Measurements from ENCODE around the gene UNC13C. TPM values are rescaled to one million over a fixed set of nuclear protein-coding genes. Genes with fewer than 3 reads are reported as not detected.

UNC13C gene
- polyA plus RNA-seq, 1 donor from 2014 or later: 4.0 TPM

GRCh38 chr15:54288049-54288448 lies 309.8 kb downstream of the UNC13C start:
- Histone ChIP-seq H2AFZ (ENCODE audit: low read depth, low read length) (no peak overlapping the region), H3K9me3 (ENCODE audit: low read length) (no peaks in the 10 kb centered on the region), H3K9me2 (ENCODE audit: insufficient read depth, low read length) (no peaks in the 10 kb centered on the region), H3K4me2 (ENCODE audit: low read length) (no peak overlapping the region), H3K79me2 (replicated peaks; ENCODE audit: insufficient read depth, low read length) (no peaks in the 10 kb centered on the region), H3K9ac (ENCODE audit: low read length) (no peak overlapping the region), H3K4me3 (ENCODE audit: low read length) (no peak overlapping the region), H3K27ac (ENCODE audit: low read length) (no peak overlapping the region), H3F3A (ENCODE audit: insufficient read depth, low read length, poor library complexity, severe bottlenecking) (no peaks in the 10 kb centered on the region), H3K27me3 (ENCODE audit: insufficient read depth, low read depth, low read length) (no peaks in the 10 kb centered on the region), H4K20me1 (ENCODE audit: insufficient read depth) (no peaks in the 10 kb centered on the region), H3K36me3 (ENCODE audit: insufficient read depth, low read length) (no peaks in the 10 kb centered on the region)
- TF ChIP-seq POLR2AphosphoS5 (IDR thresholded peaks at IDR 0.05): no peak
- no peak for TF ChIP-seq SMC3 (conservative IDR thresholded peaks at IDR 0.05; ENCODE audit: poor library complexity)
- no peak for TF ChIP-seq MXI1 (conservative IDR thresholded peaks at IDR 0.05; ENCODE audit: poor library complexity, severe bottlenecking)
- TF ChIP-seq REST (IDR thresholded peaks at IDR 0.05; ENCODE audit: borderline replicate concordance): no peak
- no peak for TF ChIP-seq RAD21 (conservative IDR thresholded peaks at IDR 0.05)
- TF ChIP-seq CTCF (IDR thresholded peaks at IDR 0.05; ENCODE audit: poor library complexity, severe bottlenecking): no peak
- no peak for TF ChIP-seq EZH2 (IDR thresholded peaks at IDR 0.05; ENCODE audit: borderline replicate concordance, insufficient read depth, low read length, poor library complexity, severe bottlenecking)
- TF ChIP-seq TAF1 (IDR thresholded peaks at IDR 0.05; ENCODE audit: low read depth): no peak
- no peak for TF ChIP-seq EP300 (conservative IDR thresholded peaks at IDR 0.05; ENCODE audit: poor library complexity, severe bottlenecking)

GRCh38 chr15:54289590-54290136 lies 311.4 kb downstream of the UNC13C start:
- H2AFZ ChIP-seq (ENCODE audit: low read depth, low read length): no peak overlapping the region
- H3K79me2 ChIP-seq (replicated peaks; ENCODE audit: insufficient read depth, low read length): no peaks in the 10 kb centered on the region
- no peaks in the 10 kb centered on the region for H3K27me3 ChIP-seq (ENCODE audit: insufficient read depth, low read depth, low read length)
- TF ChIP-seq CTCF (IDR thresholded peaks at IDR 0.05; ENCODE audit: poor library complexity, severe bottlenecking): no peak
- no peak for TF ChIP-seq MXI1 (conservative IDR thresholded peaks at IDR 0.05; ENCODE audit: poor library complexity, severe bottlenecking)
- TF ChIP-seq TAF1 (IDR thresholded peaks at IDR 0.05; ENCODE audit: low read depth): no peak
- no peak for TF ChIP-seq SMC3 (conservative IDR thresholded peaks at IDR 0.05; ENCODE audit: poor library complexity)
- no peak for TF ChIP-seq RAD21 (conservative IDR thresholded peaks at IDR 0.05)
- no peak for TF ChIP-seq EP300 (conservative IDR thresholded peaks at IDR 0.05; ENCODE audit: poor library complexity, severe bottlenecking)
- TF ChIP-seq POLR2AphosphoS5 (IDR thresholded peaks at IDR 0.05): no peak
- no peak for TF ChIP-seq REST (IDR thresholded peaks at IDR 0.05; ENCODE audit: borderline replicate concordance)
- TF ChIP-seq EZH2 (IDR thresholded peaks at IDR 0.05; ENCODE audit: borderline replicate concordance, insufficient read depth, low read length, poor library complexity, severe bottlenecking): no peak
- no peaks in the 10 kb centered on the region for H4K20me1 ChIP-seq (ENCODE audit: insufficient read depth)
- no peaks in the 10 kb centered on the region for H3K36me3 ChIP-seq (ENCODE audit: insufficient read depth, low read length)
- H3K4me3 ChIP-seq (ENCODE audit: low read length): no peak overlapping the region
- no peaks in the 10 kb centered on the region for H3K9me3 ChIP-seq (ENCODE audit: low read length)
- no peak overlapping the region for H3K4me2 ChIP-seq (ENCODE audit: low read length)
- no peaks in the 10 kb centered on the region for H3K9me2 ChIP-seq (ENCODE audit: insufficient read depth, low read length)
- no peak overlapping the region for H3K27ac ChIP-seq (ENCODE audit: low read length)
- no peaks in the 10 kb centered on the region for H3F3A ChIP-seq (ENCODE audit: insufficient read depth, low read length, poor library complexity, severe bottlenecking)
- H3K9ac ChIP-seq (ENCODE audit: low read length): no peak overlapping the region

Measured in neural cell (in vitro differentiated cells).